Activated CD8-positive, alpha-beta memory T cell treated with anti-CD3 and anti-CD28 coated beads for 48 hours (primary cell): Measurements from ENCODE around the gene MYBPC3.
"Not testable (repeated sequence)": the region's sequence is repeated elsewhere in the genome, so short reads cannot be mapped to it uniquely, and the experiment has no call there.

ENCODE experiments used
- DNase-seq, 3 experiments: peaks; one replicate each; pipeline ENCODE4 v3.0.0-alpha.2; 2020; ENCODE audit warnings: low read depth in 2 of 3, low spot score in 2 of 3

Gene MYBPC3

GRCh38 chr11:47338396-47339241 lies 13.9 kb downstream of the MYBPC3 start:
- DNase-seq, result no peak

GRCh38 chr11:47337229-47337924 lies 15.1 kb downstream of the MYBPC3 start:
- no peak for DNase-seq

- no peak for DNase-seq
These were observed 15.9 kb downstream of the MYBPC3 start for GRCh38 chr11:47336595-47336994.

- DNase-seq, result no peak
These were observed 16.8 kb downstream of the MYBPC3 start for GRCh38 chr11:47335733-47336132.

- not testable (repeated sequence) for DNase-seq
These were observed 17.6 kb downstream of the MYBPC3 start for GRCh38 chr11:47334699-47335411.

- DNase-seq, result no peak
These were observed 18.5 kb downstream of the MYBPC3 start for GRCh38 chr11:47333886-47334443.

- DNase-seq, result no peak
These were observed 19.0 kb downstream of the MYBPC3 start for GRCh38 chr11:47333526-47333845.

- DNase-seq, result no peak
These were observed 19.5 kb downstream of the MYBPC3 start for GRCh38 chr11:47332791-47333525.

- DNase-seq, result no peak
These were observed 20.2 kb downstream of the MYBPC3 start for GRCh38 chr11:47332303-47332711.

- DNase-seq, result no peak
These were observed 20.8 kb downstream of the MYBPC3 start for GRCh38 chr11:47331454-47332302.

- no peak for DNase-seq
These were observed 22.2 kb downstream of the MYBPC3 start for GRCh38 chr11:47329987-47330931.

GRCh38 chr11:47329431-47329986 lies 23.0 kb downstream of the MYBPC3 start:
- DNase-seq, result no peak

- DNase-seq, result no peak
These were observed 23.8 kb downstream of the MYBPC3 start for GRCh38 chr11:47328449-47329390.

GRCh38 chr11:47327949-47328348 lies 24.6 kb downstream of the MYBPC3 start:
- DNase-seq, result no peak

- no peak for DNase-seq
These were observed 25.5 kb downstream of the MYBPC3 start for GRCh38 chr11:47327025-47327424.

- DNase-seq, result no peak
These were observed 26.3 kb downstream of the MYBPC3 start for GRCh38 chr11:47326198-47326597.

- no peak for DNase-seq
These were observed 27.0 kb downstream of the MYBPC3 start for GRCh38 chr11:47325271-47326041.
